ENCODE data around the gene C19orf67. TPM values are rescaled to one million over a fixed set of nuclear protein-coding genes. Genes with fewer than 3 reads are reported as not detected.
"Not testable (repeated sequence)": the region's sequence is repeated elsewhere in the genome, so short reads cannot be mapped to it uniquely, and the experiment has no call there.

The C19orf67 gene
- total RNA-seq, 3 donors from 2014 or later, result not detected

- H3K27me3 ChIP-seq; H3K9me3 ChIP-seq; H3K36me3 ChIP-seq; DNase-seq (ENCODE audit: low spot score in 2 of 2); H3K4me1 ChIP-seq; intact Hi-C loops (cut with DNase I; ENCODE audit: low total_unique reads): not testable (repeated sequence)
- peak; percentile 46 to 53 (median 48) for TF ChIP-seq CTCF (IDR thresholded peaks at IDR 0.05)
- Histone ChIP-seq H3K4me3 (peak overlapping the region in 1 of 3 donors; percentile 28), H3K27ac (peak overlapping the region; percentile 66 to 72)
Observed at GRCh38 chr19:14042659-14043608, 42.6 kb downstream of the C19orf67 start.

- no peak overlapping the region for H3K27ac ChIP-seq
- intact Hi-C loops (cut with DNase I; ENCODE audit: low total_unique reads), result no loop called here
- no peaks in the 10 kb centered on the region for H3K4me1 ChIP-seq
- no peaks in the 10 kb centered on the region for H3K9me3 ChIP-seq
- H3K27me3 ChIP-seq, result no peaks in the 10 kb centered on the region
- H3K36me3 ChIP-seq, result no peaks in the 10 kb centered on the region
- no peak overlapping the region for H3K4me3 ChIP-seq
- TF ChIP-seq POLR2A (IDR thresholded peaks at IDR 0.05) (no peak), CTCF (IDR thresholded peaks at IDR 0.05) (no peak), POLR2AphosphoS5 (IDR thresholded peaks at IDR 0.05) (no peak)
- DNase-seq (ENCODE audit: low spot score in 2 of 2), result no peak
Observed at GRCh38 chr19:14039181-14039580, 46.4 kb downstream of the C19orf67 start.

- no peak for DNase-seq (ENCODE audit: low spot score in 2 of 2)
- no peak for TF ChIP-seq CTCF (IDR thresholded peaks at IDR 0.05)
- no peak for TF ChIP-seq POLR2AphosphoS5 (IDR thresholded peaks at IDR 0.05)
- no peak for TF ChIP-seq POLR2A (IDR thresholded peaks at IDR 0.05)
- Histone ChIP-seq H3K4me3 (no peak overlapping the region), H3K36me3 (no peaks in the 10 kb centered on the region), H3K27me3 (no peaks in the 10 kb centered on the region), H3K27ac (no peak overlapping the region), H3K9me3 (no peaks in the 10 kb centered on the region), H3K4me1 (peaks cover 0 to 4% of the 10 kb centered on the region in 2 donors)
- intact Hi-C loops (cut with DNase I; ENCODE audit: low total_unique reads), result no loop called here
Observed at GRCh38 chr19:14035706-14036105, 49.9 kb downstream of the C19orf67 start.

GRCh38 chr19:14035159-14035558 lies 50.4 kb downstream of the C19orf67 start:
- H3K27ac ChIP-seq; H3K9me3 ChIP-seq; H3K4me3 ChIP-seq; intact Hi-C loops (cut with DNase I; ENCODE audit: low total_unique reads); H3K36me3 ChIP-seq; DNase-seq (ENCODE audit: low spot score in 2 of 2); H3K4me1 ChIP-seq; H3K27me3 ChIP-seq: not testable (repeated sequence)

GRCh38 chr19:14033946-14034345 lies 51.6 kb downstream of the C19orf67 start:
- Histone ChIP-seq H3K27me3 (no peaks in the 10 kb centered on the region), H3K4me1 (peaks cover 0 to 4% of the 10 kb centered on the region in 2 donors), H3K4me3 (no peak overlapping the region), H3K9me3 (no peaks in the 10 kb centered on the region), H3K27ac (no peak overlapping the region), H3K36me3 (no peaks in the 10 kb centered on the region)
- intact Hi-C loops (cut with DNase I; ENCODE audit: low total_unique reads), result no loop called here
- DNase-seq (ENCODE audit: low spot score in 2 of 2), result no peak
- TF ChIP-seq POLR2AphosphoS5 (IDR thresholded peaks at IDR 0.05) (no peak), CTCF (IDR thresholded peaks at IDR 0.05) (no peak), POLR2A (IDR thresholded peaks at IDR 0.05) (no peak)
